CD8-positive, alpha-beta memory T cell (primary cell): ENCODE results near the gene LRP3. TPM values are rescaled to one million over a fixed set of nuclear protein-coding genes. Genes with fewer than 3 reads are reported as not detected.

Source experiments
- CTCF ChIA-PET: fragments of 350-600 bp; sonication (Branson Sonifier 250); formaldehyde crosslinking; loops from one replicate; lab custom pipeline; 2021; ENCODE audit warnings: antibody characterized with exemption; lab: Charles Lee
- POLR2A ChIA-PET: fragments of 350-600 bp; sonication (Branson Sonifier 250); formaldehyde crosslinking; loops from one replicate; lab custom pipeline; 2021; ENCODE audit warnings: antibody characterized with exemption; lab: Charles Lee
- DNase-seq, 5 donors: peaks; one replicate each; pipeline versions ENCODE4 v3.0.0 to v3.0.0-alpha.2; 2020 to 2022; ENCODE audit warnings: mixed read lengths in 1 of 5
- H3K27ac ChIP-seq: one replicate; pipeline ENCODE4 v1.7.0; 2013; ENCODE audit warnings: low read depth, mild to moderate bottlenecking, low read length, moderate library complexity
- H3K27me3 ChIP-seq: 2 replicates; pipeline ENCODE4 v1.7.0; 2013; ENCODE audit warnings: low read length, mild to moderate bottlenecking; ENCODE audit not compliant: insufficient read depth, poor library complexity, severe bottlenecking
- H3K36me3 ChIP-seq: 2 replicates; pipeline ENCODE4 v1.7.0; 2013; ENCODE audit warnings: mild to moderate bottlenecking, low read length, moderate library complexity; ENCODE audit not compliant: insufficient read depth
- H3K4me1 ChIP-seq: 2 replicates; pipeline ENCODE4 v1.7.0; 2013; ENCODE audit warnings: mild to moderate bottlenecking, low read length, moderate library complexity; ENCODE audit not compliant: insufficient read depth
- H3K4me3 ChIP-seq: 2 replicates; pipeline ENCODE4 v1.7.0; 2013; ENCODE audit warnings: mild to moderate bottlenecking, low read length
- H3K9me3 ChIP-seq: 2 replicates; pipeline ENCODE4 v1.7.0; 2013; ENCODE audit warnings: mild to moderate bottlenecking, low read length
- H3K27ac Mint-ChIP-seq, 8 donors: one replicate each; pipeline ENCODE4 v1.8.0; 2020 to 2021; ENCODE audit warnings: mixed read lengths in 8 of 8, mild to moderate bottlenecking in 6 of 8, inconsistent platforms in 3 of 8, moderate library complexity in 3 of 8
- H3K27me3 Mint-ChIP-seq, 2 donors: one replicate each; pipeline ENCODE4 v1.8.0; 2020 to 2021; ENCODE audit warnings: mixed read lengths in 2 of 2, mild to moderate bottlenecking in 1 of 2, moderate library complexity in 1 of 2
- H3K36me3 Mint-ChIP-seq, 3 donors: one replicate each; pipeline ENCODE4 v1.8.0; 2020 to 2021; ENCODE audit warnings: mixed read lengths in 3 of 3, inconsistent platforms in 1 of 3, mild to moderate bottlenecking in 1 of 3
- H3K4me1 Mint-ChIP-seq, 3 donors: one replicate each; pipeline ENCODE4 v1.8.0; 2020 to 2021; ENCODE audit warnings: mixed read lengths in 3 of 3, inconsistent platforms in 1 of 3, mild to moderate bottlenecking in 1 of 3
- H3K4me3 Mint-ChIP-seq, 7 donors: one replicate each; pipeline ENCODE4 v1.8.0; 2020 to 2021; ENCODE audit warnings: mixed read lengths in 7 of 7, mild to moderate bottlenecking in 6 of 7, moderate library complexity in 4 of 7, inconsistent platforms in 2 of 7
- H3K9me3 Mint-ChIP-seq, 5 donors: one replicate each; pipeline ENCODE4 v1.8.0; 2020 to 2022; ENCODE audit warnings: mixed read lengths in 5 of 5, mild to moderate bottlenecking in 3 of 5, moderate library complexity in 2 of 5, inconsistent platforms in 1 of 5
- polyA plus RNA-seq: library from polyadenylated mRNA; unstranded; fragments of 300-500 nt; fragmentation: Illumina TruSeq; gene quantifications from one replicate; pipeline ENCODE4 v1.2.3, GENCODE V29; 2021
- total RNA-seq, 2 experiments: library from RNA; stranded (reverse); gene quantifications; one replicate each; pipeline ENCODE4 v1.2.3, GENCODE V29; 2021

Gene LRP3
- total and polyA plus RNA-seq, 3 experiments from 2014 or later = 0.24 TPM; not detected in 2

DNA sequence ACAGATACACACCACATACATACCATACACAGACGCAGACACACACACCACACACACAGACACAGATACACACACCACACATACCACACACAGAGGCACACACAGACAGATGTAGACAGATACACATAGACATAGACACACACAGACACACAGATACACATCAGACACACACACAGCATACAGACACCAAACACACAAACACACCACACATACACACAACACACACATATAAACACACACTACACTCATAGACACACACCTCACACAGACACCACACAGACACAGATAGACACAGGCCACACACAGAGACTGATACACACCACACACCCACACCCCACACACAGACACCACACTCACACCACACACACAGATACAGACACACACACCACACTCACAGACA lies 56.4 kb downstream of the LRP3 start:
- CTCF ChIA-PET = no interaction called here

DNA sequence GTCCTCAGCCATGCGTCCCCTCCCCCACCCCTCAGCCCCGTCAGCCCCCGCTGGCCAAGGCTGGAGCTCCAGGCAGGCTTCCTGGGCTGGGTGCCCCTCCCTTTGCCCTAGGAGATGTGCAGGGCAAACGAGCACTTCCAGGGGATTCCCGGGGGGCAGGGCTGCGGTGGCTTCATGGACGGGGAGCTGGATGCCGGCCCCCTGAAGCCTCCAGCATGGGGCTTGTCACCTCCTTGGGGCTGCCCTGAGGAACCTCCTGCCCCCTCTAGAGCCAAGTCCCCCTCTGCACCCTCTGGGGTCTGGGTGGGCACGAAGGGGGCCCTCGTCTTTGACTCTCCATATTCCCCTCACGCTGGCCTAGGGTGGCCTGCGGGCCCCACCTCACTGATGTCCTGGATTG lies 56.9 kb downstream of the LRP3 start:
- H3K9me3 ChIP-seq = peaks cover 2% of the 10 kb centered on the region
- Mint-ChIP-seq H3K4me3 (no peak overlapping the region), H3K36me3 (no peaks in the 10 kb centered on the region), H3K27ac (no peak overlapping the region), H3K27me3 (peaks cover 0 to 3% of the 10 kb centered on the region in 2 donors), H3K9me3 (no peaks in the 10 kb centered on the region), H3K4me1 (no peaks in the 10 kb centered on the region)
- ChIA-PET POLR2A (no interaction called here), CTCF (no interaction called here)
- H3K4me3 ChIP-seq = no peak overlapping the region
- H3K4me1 ChIP-seq = no peaks in the 10 kb centered on the region
- no peaks in the 10 kb centered on the region for H3K36me3 ChIP-seq
- no peak overlapping the region for H3K27ac ChIP-seq
- no peak for DNase-seq
- H3K27me3 ChIP-seq = no peaks in the 10 kb centered on the region

More for the DNA sequence above, 56.4 kb downstream of the LRP3 start:
- no peak for DNase-seq
- Mint-ChIP-seq H3K4me3 (no peak overlapping the region), H3K27me3 (peaks cover under 1 to 3% of the 10 kb centered on the region in 2 donors), H3K27ac (no peak overlapping the region), H3K4me1 (no peaks in the 10 kb centered on the region), H3K9me3 (no peaks in the 10 kb centered on the region), H3K36me3 (no peaks in the 10 kb centered on the region)
- Histone ChIP-seq H3K9me3 (peaks cover 3% of the 10 kb centered on the region), H3K36me3 (no peaks in the 10 kb centered on the region), H3K27me3 (no peaks in the 10 kb centered on the region), H3K4me1 (no peaks in the 10 kb centered on the region), H3K4me3 (no peak overlapping the region), H3K27ac (no peak overlapping the region)
- POLR2A ChIA-PET = no interaction called here

DNA sequence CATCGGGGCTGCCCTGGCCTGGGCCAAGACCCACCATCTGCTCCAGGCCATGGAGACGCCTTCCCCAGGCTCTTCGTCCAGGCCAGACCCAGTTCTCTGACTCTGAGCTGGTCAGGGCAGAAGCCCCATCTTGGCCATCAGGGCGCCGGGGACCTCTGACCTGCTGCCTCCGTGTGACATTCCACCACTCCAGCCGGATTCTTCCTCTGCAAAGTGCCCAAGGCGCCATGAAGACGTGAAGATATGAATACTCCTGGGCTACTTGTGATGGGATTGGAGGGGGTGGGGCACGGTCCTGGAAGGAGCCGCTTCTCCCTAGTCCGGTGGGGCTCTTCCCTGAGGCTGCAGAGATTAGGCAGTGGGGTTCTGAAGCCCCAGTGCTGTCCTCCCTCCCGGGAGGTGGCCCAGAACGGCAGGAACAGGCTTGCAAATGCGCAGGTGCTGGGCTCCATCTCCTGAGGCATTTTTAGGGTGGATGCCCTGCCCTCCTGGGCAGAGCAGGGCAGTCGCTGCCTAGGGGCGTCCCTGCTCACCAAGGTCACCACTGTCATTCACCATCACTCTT lies 57.5 kb downstream of the LRP3 start:
- DNase-seq = no peak
- H3K36me3 Mint-ChIP-seq = no peaks in the 10 kb centered on the region
- Histone ChIP-seq H3K36me3 (no peaks in the 10 kb centered on the region), H3K9me3 (no peaks in the 10 kb centered on the region), H3K27ac (no peak overlapping the region), H3K27me3 (no peaks in the 10 kb centered on the region), H3K4me3 (no peak overlapping the region), H3K4me1 (no peaks in the 10 kb centered on the region)
- POLR2A ChIA-PET = no interaction called here
- peaks cover 0 to 3% of the 10 kb centered on the region in 2 donors for H3K27me3 Mint-ChIP-seq
- no peak overlapping the region for H3K27ac Mint-ChIP-seq
- H3K4me3 Mint-ChIP-seq = no peak overlapping the region
- H3K9me3 Mint-ChIP-seq = no peaks in the 10 kb centered on the region
- CTCF ChIA-PET = no interaction called here
- H3K4me1 Mint-ChIP-seq = no peaks in the 10 kb centered on the region

DNA sequence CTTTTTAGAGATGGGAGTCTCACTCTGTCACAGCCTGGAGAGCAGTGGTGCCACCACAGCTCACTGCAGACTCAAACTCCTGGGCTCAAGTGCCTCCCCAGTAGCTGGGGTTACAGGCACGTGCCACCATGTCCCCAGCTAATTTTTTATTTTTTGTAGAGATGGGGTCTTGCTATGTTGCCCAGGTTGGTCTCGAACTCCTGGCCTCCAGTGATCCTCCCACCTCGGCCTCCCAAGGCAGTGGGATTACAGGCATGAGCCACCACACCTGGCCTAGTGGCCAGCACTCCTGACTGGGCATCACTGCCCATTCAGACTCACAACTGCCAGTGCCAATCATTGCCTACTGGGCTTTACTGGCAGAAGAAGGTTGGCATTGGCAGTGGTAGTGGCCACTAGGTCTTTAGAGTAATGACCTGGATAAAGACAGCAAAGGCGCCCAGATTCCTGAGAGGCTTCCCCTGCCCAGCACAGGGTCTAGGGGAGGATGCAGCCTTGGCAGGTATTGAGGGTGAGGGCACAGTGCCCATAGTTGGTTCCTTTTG lies 58.4 kb downstream of the LRP3 start:
- Histone ChIP-seq H3K36me3 (no peaks in the 10 kb centered on the region), H3K9me3 (no peaks in the 10 kb centered on the region), H3K4me1 (no peaks in the 10 kb centered on the region), H3K4me3 (no peak overlapping the region), H3K27me3 (no peaks in the 10 kb centered on the region), H3K27ac (no peak overlapping the region)
- ChIA-PET POLR2A (no interaction called here), CTCF (no interaction called here)
- Mint-ChIP-seq H3K9me3 (no peaks in the 10 kb centered on the region), H3K27ac (no peak overlapping the region), H3K4me3 (no peak overlapping the region), H3K27me3 (peaks cover 0 to 3% of the 10 kb centered on the region in 2 donors), H3K36me3 (no peaks in the 10 kb centered on the region), H3K4me1 (no peaks in the 10 kb centered on the region)
- DNase-seq = no peak

DNA sequence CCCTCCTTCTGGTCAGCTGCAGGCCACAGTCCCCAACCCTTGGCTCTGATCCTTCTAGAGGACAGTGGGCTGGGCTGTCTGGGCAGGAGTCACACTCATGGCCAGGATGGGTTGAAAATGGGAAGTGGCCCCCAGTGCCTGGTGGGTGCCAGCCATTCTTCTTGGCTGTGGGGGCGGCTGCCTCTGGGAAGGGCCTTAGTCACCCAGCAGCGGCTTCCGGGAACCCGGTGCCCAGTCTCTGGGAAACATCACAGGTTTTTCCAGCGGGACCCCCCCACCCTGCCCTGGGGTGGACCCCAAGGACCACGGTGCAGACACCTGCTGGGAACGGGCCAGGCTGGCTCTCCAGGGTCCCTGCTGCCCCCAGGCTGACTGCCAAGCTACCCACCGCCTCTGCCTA lies 58.8 kb downstream of the LRP3 start:
- POLR2A ChIA-PET = no interaction called here
- H3K9me3 Mint-ChIP-seq = peaks cover 0 to 3% (median 2%) of the 10 kb centered on the region in 5 donors
- no peak overlapping the region for H3K27ac Mint-ChIP-seq
- Histone ChIP-seq H3K4me3 (no peak overlapping the region), H3K27me3 (no peaks in the 10 kb centered on the region), H3K27ac (no peak overlapping the region), H3K9me3 (no peaks in the 10 kb centered on the region), H3K4me1 (no peaks in the 10 kb centered on the region), H3K36me3 (no peaks in the 10 kb centered on the region)
- H3K4me3 Mint-ChIP-seq = no peak overlapping the region
- peaks cover 0 to 3% of the 10 kb centered on the region in 2 donors for H3K27me3 Mint-ChIP-seq
- no peaks in the 10 kb centered on the region for H3K36me3 Mint-ChIP-seq
- DNase-seq = no peak
- CTCF ChIA-PET = no interaction called here
- no peaks in the 10 kb centered on the region for H3K4me1 Mint-ChIP-seq

DNA sequence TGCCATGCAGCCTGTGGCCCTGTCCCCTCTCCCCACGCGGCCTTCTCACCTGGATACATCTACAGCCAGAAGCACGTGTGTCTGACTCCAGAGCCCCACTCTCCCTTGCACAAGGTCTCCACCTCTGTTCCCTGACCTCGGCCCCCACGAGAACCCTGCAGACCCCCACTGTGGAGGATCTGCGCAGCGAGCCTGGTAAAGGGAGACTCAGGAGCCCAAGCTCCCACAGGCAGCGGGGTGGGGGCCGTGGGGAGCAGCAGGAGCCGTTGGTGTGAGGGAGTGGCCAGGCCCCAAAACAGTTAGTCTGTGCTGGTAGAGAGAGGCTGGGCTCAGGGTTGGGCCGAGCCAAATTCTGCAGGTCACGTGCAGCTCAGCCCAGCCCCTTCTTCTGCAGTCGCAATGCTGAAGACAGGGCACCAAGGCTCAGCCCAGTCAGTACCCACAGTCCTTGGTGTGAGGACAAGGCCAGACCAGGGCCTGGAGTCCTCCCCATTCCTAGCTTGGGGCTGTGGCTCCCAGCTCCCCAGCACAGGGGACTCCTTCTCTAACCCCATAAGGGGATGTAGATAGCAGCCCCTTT lies 60.2 kb downstream of the LRP3 start:
- Mint-ChIP-seq H3K9me3 (peaks cover 0 to 6% (median 4%) of the 10 kb centered on the region in 5 donors), H3K36me3 (no peaks in the 10 kb centered on the region), H3K27me3 (peaks cover 0 to 3% of the 10 kb centered on the region in 2 donors), H3K27ac (no peak overlapping the region), H3K4me3 (no peak overlapping the region), H3K4me1 (no peaks in the 10 kb centered on the region)
- DNase-seq = no peak
- no peaks in the 10 kb centered on the region for H3K4me1 ChIP-seq
- H3K27ac ChIP-seq = no peak overlapping the region
- no peaks in the 10 kb centered on the region for H3K9me3 ChIP-seq
- no peaks in the 10 kb centered on the region for H3K27me3 ChIP-seq
- POLR2A ChIA-PET = no interaction called here
- H3K4me3 ChIP-seq = no peak overlapping the region
- H3K36me3 ChIP-seq = no peaks in the 10 kb centered on the region
- CTCF ChIA-PET = interaction anchor here (0.9 kb wide), 1 partner anchor 18 kb away, joined by 3 read pairs; no protein-coding TSS in a partner anchor

DNA sequence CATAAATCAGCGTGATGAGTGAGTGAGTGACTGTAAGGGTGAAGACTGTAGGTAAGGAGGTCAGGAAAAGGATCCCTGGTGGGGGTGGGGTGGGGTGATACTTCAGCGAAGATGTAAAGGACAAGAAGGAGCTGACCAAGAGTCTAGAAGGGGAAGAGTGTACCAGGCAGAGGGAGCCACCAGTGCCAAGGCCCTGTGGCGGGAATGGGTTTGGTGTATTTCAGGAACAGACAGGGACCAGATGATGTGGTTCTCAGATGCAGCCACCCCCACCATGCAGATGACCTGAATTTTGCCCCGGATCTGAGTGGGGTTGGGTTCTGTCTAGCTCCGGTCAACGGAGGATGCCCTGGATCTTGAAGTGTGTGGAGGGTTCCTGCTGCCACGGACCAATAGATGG lies 61.7 kb downstream of the LRP3 start:
- ChIA-PET CTCF (interaction anchor here (0.8 kb wide), 1 partner anchor 20 kb away, joined by 4 read pairs; no protein-coding TSS in a partner anchor), POLR2A (no interaction called here)
- Histone ChIP-seq H3K4me3 (no peak overlapping the region), H3K4me1 (no peaks in the 10 kb centered on the region), H3K27ac (no peak overlapping the region), H3K9me3 (no peaks in the 10 kb centered on the region), H3K36me3 (no peaks in the 10 kb centered on the region), H3K27me3 (no peaks in the 10 kb centered on the region)
- H3K27me3 Mint-ChIP-seq = peaks cover 1 to 8% of the 10 kb centered on the region in 2 donors
- peak overlapping the region in 1 of 8 donors; percentile 84 for H3K27ac Mint-ChIP-seq
- no peak for DNase-seq
- H3K4me1 Mint-ChIP-seq = peaks cover 2 to 3% (median 3%) of the 10 kb centered on the region in 3 donors
- no peak overlapping the region for H3K4me3 Mint-ChIP-seq
- peaks cover 0 to 6% (median 4%) of the 10 kb centered on the region in 5 donors for H3K9me3 Mint-ChIP-seq
- peaks cover 0 to 3% (median 0%) of the 10 kb centered on the region in 3 donors for H3K36me3 Mint-ChIP-seq

DNA sequence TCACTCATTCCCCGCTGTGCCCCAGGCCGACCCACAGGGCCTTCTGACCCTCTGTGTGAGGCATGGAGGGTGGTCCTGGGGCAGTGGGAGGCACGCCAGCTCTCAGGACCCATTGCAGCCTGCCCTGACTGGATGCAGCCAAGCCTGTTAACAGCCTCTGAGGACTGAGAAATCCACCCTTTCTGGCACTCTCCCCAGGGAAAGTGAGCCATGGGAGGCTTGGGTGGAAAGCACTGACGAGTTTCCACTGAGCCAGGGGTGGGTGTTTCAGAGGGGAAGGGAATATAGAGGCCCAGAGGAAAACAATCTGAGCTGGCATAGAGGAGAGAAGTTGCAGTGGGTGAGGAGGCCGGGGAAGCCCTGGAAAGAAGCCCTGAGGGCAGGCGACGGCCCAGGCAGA lies 62.1 kb downstream of the LRP3 start:
- ChIA-PET CTCF (no interaction called here), POLR2A (no interaction called here)
- Histone ChIP-seq H3K27ac (no peak overlapping the region), H3K9me3 (no peaks in the 10 kb centered on the region), H3K27me3 (no peaks in the 10 kb centered on the region), H3K36me3 (no peaks in the 10 kb centered on the region), H3K4me3 (no peak overlapping the region), H3K4me1 (no peaks in the 10 kb centered on the region)
- DNase-seq = no peak
- H3K4me1 Mint-ChIP-seq = peaks cover 4 to 8% (median 6%) of the 10 kb centered on the region in 3 donors
- no peak overlapping the region for H3K4me3 Mint-ChIP-seq
- peak overlapping the region in 1 of 8 donors; percentile 50 for H3K27ac Mint-ChIP-seq
- peaks cover 3 to 10% of the 10 kb centered on the region in 2 donors for H3K27me3 Mint-ChIP-seq
- H3K9me3 Mint-ChIP-seq = peaks cover 0 to 6% (median 4%) of the 10 kb centered on the region in 5 donors
- H3K36me3 Mint-ChIP-seq = peaks cover 0 to 3% (median 0%) of the 10 kb centered on the region in 3 donors
